ENCODE measurements around the gene BCAS3.
"Not testable (repeated sequence)": the region's sequence is repeated elsewhere in the genome, so short reads cannot be mapped to it uniquely, and the experiment has no call there.

The BCAS3 gene

GRCh38 chr17:60770946-60771422, 93.3 kb downstream of the BCAS3 start:
- H3K36me3 ChIP-seq, result no peaks in the 10 kb centered on the region
- no peak for TF ChIP-seq Cebpa-rat (IDR thresholded peaks at IDR 0.05)
- H3K4me3 ChIP-seq, result no peak overlapping the region
- peaks cover 8% of the 10 kb centered on the region for H3K4me1 ChIP-seq
- no peak overlapping the region for H3K27ac ChIP-seq
- H3K27me3 ChIP-seq, result no peaks in the 10 kb centered on the region
- no peaks in the 10 kb centered on the region for H3K9me3 ChIP-seq
- no peak overlapping the region for H3K9ac ChIP-seq
- no peak overlapping the region for H3K4me2 ChIP-seq
- no peaks in the 10 kb centered on the region for H4K20me1 ChIP-seq

- H3K27me3 ChIP-seq, H3K27ac ChIP-seq, H3K36me3 ChIP-seq, H4K20me1 ChIP-seq, H3K9me3 ChIP-seq, H3K4me2 ChIP-seq, H3K4me3 ChIP-seq, H3K4me1 ChIP-seq, H3K9ac ChIP-seq: not testable (repeated sequence)
These were observed 94.0 kb downstream of the BCAS3 start for GRCh38 chr17:60771621-60772020.

- no peak overlapping the region for H3K9ac ChIP-seq
- H3K27ac ChIP-seq, result no peak overlapping the region
- no peaks in the 10 kb centered on the region for H3K9me3 ChIP-seq
- H3K36me3 ChIP-seq, result no peaks in the 10 kb centered on the region
- H3K27me3 ChIP-seq, result no peaks in the 10 kb centered on the region
- TF ChIP-seq Cebpa-rat (IDR thresholded peaks at IDR 0.05), result no peak
- H4K20me1 ChIP-seq, result no peaks in the 10 kb centered on the region
- peaks cover 8% of the 10 kb centered on the region for H3K4me1 ChIP-seq
- no peak overlapping the region for H3K4me2 ChIP-seq
- H3K4me3 ChIP-seq, result no peak overlapping the region
These were observed 95.9 kb downstream of the BCAS3 start for GRCh38 chr17:60773552-60773951.

- Histone ChIP-seq H3K4me2 (no peak overlapping the region), H3K27me3 (no peaks in the 10 kb centered on the region), H4K20me1 (no peaks in the 10 kb centered on the region), H3K9me3 (no peaks in the 10 kb centered on the region), H3K4me1 (no peaks in the 10 kb centered on the region), H3K4me3 (no peak overlapping the region), H3K27ac (no peak overlapping the region), H3K36me3 (no peaks in the 10 kb centered on the region), H3K9ac (no peak overlapping the region)
- TF ChIP-seq Cebpa-rat (IDR thresholded peaks at IDR 0.05), result no peak
These were observed 104.3 kb downstream of the BCAS3 start for GRCh38 chr17:60781880-60782412.

- TF ChIP-seq Cebpa-rat (IDR thresholded peaks at IDR 0.05), result no peak
- Histone ChIP-seq H4K20me1 (no peaks in the 10 kb centered on the region), H3K9me3 (no peaks in the 10 kb centered on the region), H3K36me3 (no peaks in the 10 kb centered on the region), H3K27ac (no peak overlapping the region), H3K27me3 (no peaks in the 10 kb centered on the region), H3K4me2 (no peak overlapping the region), H3K9ac (no peak overlapping the region), H3K4me3 (no peak overlapping the region), H3K4me1 (no peaks in the 10 kb centered on the region)
These were observed 105.1 kb downstream of the BCAS3 start for GRCh38 chr17:60782742-60783141.

- H3K27ac ChIP-seq, result no peak overlapping the region
- no peak overlapping the region for H3K4me2 ChIP-seq
- H3K36me3 ChIP-seq, result no peaks in the 10 kb centered on the region
- H3K27me3 ChIP-seq, result no peaks in the 10 kb centered on the region
- H3K9me3 ChIP-seq, result no peaks in the 10 kb centered on the region
- H3K4me3 ChIP-seq, result no peak overlapping the region
- H3K9ac ChIP-seq, result no peak overlapping the region
- H3K4me1 ChIP-seq, result no peaks in the 10 kb centered on the region
- no peak for TF ChIP-seq Cebpa-rat (IDR thresholded peaks at IDR 0.05)
- no peaks in the 10 kb centered on the region for H4K20me1 ChIP-seq
These were observed 112.6 kb downstream of the BCAS3 start for GRCh38 chr17:60790205-60790604.

- no peak for TF ChIP-seq Cebpa-rat (IDR thresholded peaks at IDR 0.05)
- H3K4me1 ChIP-seq, result no peaks in the 10 kb centered on the region
These were observed 114.7 kb downstream of the BCAS3 start for GRCh38 chr17:60792250-60792898.

GRCh38 chr17:60798576-60798975, 120.9 kb downstream of the BCAS3 start:
- no peak overlapping the region for H3K9ac ChIP-seq
- H3K27me3 ChIP-seq, result no peaks in the 10 kb centered on the region
- H3K9me3 ChIP-seq, result no peaks in the 10 kb centered on the region
- no peaks in the 10 kb centered on the region for H3K4me1 ChIP-seq
- H3K4me2 ChIP-seq, result no peak overlapping the region
- no peak for TF ChIP-seq Cebpa-rat (IDR thresholded peaks at IDR 0.05)
- no peaks in the 10 kb centered on the region for H4K20me1 ChIP-seq
- H3K27ac ChIP-seq, result no peak overlapping the region
- no peaks in the 10 kb centered on the region for H3K36me3 ChIP-seq
- no peak overlapping the region for H3K4me3 ChIP-seq

More at GRCh38 chr17:60792250-60792898, 114.7 kb downstream of the BCAS3 start:
- Histone ChIP-seq H3K36me3 (no peaks in the 10 kb centered on the region), H4K20me1 (no peaks in the 10 kb centered on the region), H3K9ac (no peak overlapping the region), H3K4me2 (no peak overlapping the region), H3K4me3 (no peak overlapping the region), H3K9me3 (no peaks in the 10 kb centered on the region), H3K27ac (no peak overlapping the region), H3K27me3 (no peaks in the 10 kb centered on the region)

- Histone ChIP-seq H3K27me3 (no peaks in the 10 kb centered on the region), H3K9me3 (no peaks in the 10 kb centered on the region), H3K9ac (no peak overlapping the region), H3K27ac (no peak overlapping the region), H3K4me3 (no peak overlapping the region), H3K4me2 (no peak overlapping the region), H3K36me3 (no peaks in the 10 kb centered on the region), H4K20me1 (no peaks in the 10 kb centered on the region), H3K4me1 (no peaks in the 10 kb centered on the region)
- TF ChIP-seq Cebpa-rat (IDR thresholded peaks at IDR 0.05), result no peak
These were observed 124.7 kb downstream of the BCAS3 start for GRCh38 chr17:60802377-60802776.

GRCh38 chr17:60803059-60803458, 125.4 kb downstream of the BCAS3 start:
- H3K27me3 ChIP-seq, result no peaks in the 10 kb centered on the region
- no peak for TF ChIP-seq Cebpa-rat (IDR thresholded peaks at IDR 0.05)
- H3K9ac ChIP-seq, result no peak overlapping the region
- H3K4me2 ChIP-seq, result no peak overlapping the region
- no peak overlapping the region for H3K4me3 ChIP-seq
- H3K36me3 ChIP-seq, result no peaks in the 10 kb centered on the region
- H3K4me1 ChIP-seq, result no peaks in the 10 kb centered on the region
- H3K27ac ChIP-seq, result no peak overlapping the region
- H3K9me3 ChIP-seq, result no peaks in the 10 kb centered on the region
- H4K20me1 ChIP-seq, result no peaks in the 10 kb centered on the region

Measured in BLaER1 (cell line).